Erythroblast (primary cell): ENCODE data around the gene CCRL2.
"Not testable (repeated sequence)": the region's sequence is repeated elsewhere in the genome, so short reads cannot be mapped to it uniquely, and the experiment has no call there.

Source experiments
- GATA1 ChIP-seq: IDR thresholded peaks from 2 replicates; pipeline ENCODE4 v1.6.1; 2011; ENCODE audit warnings: low read depth, mild to moderate bottlenecking, control low read depth, low read length, moderate library complexity
- POLR2A ChIP-seq: IDR thresholded peaks from 2 replicates; pipeline ENCODE4 v1.6.1; 2011; ENCODE audit warnings: mild to moderate bottlenecking, low read length

GRCh38 chr3:46427404-46427803 is 20.3 kb downstream of the CCRL2 start:
- not testable (repeated sequence) for TF ChIP-seq POLR2A, GATA1
